Measurements from ENCODE around the gene GPR62. TPM values are rescaled to one million over a fixed set of nuclear protein-coding genes. Genes with fewer than 3 reads are reported as not detected.

GPR62 gene
- total RNA-seq, 1 experiment from 2014 or later, result not detected

GRCh38 chr3:51934991-51935885 is 19.9 kb upstream of the GPR62 start:
- H3K27ac ChIP-seq (ENCODE audit: low read length), result no peak overlapping the region
- ChIA-PET CTCF (interaction anchor here (0.6 to 0.7 kb wide), 2 partner anchors 460 to 664 kb away, joined by 3 to 6 read pairs; no protein-coding TSS in a partner anchor), POLR2A (ENCODE audit: unreplicated experiment) (no interaction called here)
- no peak overlapping the region for H3K9ac ChIP-seq (ENCODE audit: low read length)
- no peaks in the 10 kb centered on the region for H3F3A ChIP-seq (ENCODE audit: low read length, unreplicated experiment)
- ATAC-seq (no peak), DNase-seq (no peak)
- H3K4me2 ChIP-seq (ENCODE audit: low read length), result no peak overlapping the region
- H3K9me2 ChIP-seq (replicated peaks; ENCODE audit: low read length), result no peaks in the 10 kb centered on the region
- no TSS peak for BruUV-seq (replicated peaks)
- H3K36me3 ChIP-seq (ENCODE audit: low read depth, low read length), result peaks cover 63% of the 10 kb centered on the region
- intact Hi-C loops (cut with micrococcal nuclease), result no loop called here
- peaks cover 14% of the 10 kb centered on the region for H3K4me1 ChIP-seq (ENCODE audit: insufficient read depth, low read length)
- H4K20me1 ChIP-seq (ENCODE audit: low read length), result peaks cover 20% of the 10 kb centered on the region
- H2AFZ ChIP-seq (ENCODE audit: low read length), result no peak overlapping the region
- TF ChIP-seq, protein P1, sequence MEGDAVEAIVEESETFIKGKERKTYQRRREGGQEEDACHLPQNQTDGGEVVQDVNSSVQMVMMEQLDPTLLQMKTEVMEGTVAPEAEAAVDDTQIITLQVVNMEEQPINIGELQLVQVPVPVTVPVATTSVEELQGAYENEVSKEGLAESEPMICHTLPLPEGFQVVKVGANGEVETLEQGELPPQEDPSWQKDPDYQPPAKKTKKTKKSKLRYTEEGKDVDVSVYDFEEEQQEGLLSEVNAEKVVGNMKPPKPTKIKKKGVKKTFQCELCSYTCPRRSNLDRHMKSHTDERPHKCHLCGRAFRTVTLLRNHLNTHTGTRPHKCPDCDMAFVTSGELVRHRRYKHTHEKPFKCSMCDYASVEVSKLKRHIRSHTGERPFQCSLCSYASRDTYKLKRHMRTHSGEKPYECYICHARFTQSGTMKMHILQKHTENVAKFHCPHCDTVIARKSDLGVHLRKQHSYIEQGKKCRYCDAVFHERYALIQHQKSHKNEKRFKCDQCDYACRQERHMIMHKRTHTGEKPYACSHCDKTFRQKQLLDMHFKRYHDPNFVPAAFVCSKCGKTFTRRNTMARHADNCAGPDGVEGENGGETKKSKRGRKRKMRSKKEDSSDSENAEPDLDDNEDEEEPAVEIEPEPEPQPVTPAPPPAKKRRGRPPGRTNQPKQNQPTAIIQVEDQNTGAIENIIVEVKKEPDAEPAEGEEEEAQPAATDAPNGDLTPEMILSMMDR (conservative IDR thresholded peaks at IDR 0.05; ENCODE audit: low read depth, low read length), result no peak
- no peak for TF ChIP-seq EZH2phosphoT487 (IDR thresholded peaks at IDR 0.05; ENCODE audit: borderline replicate concordance, low read length)
- TF ChIP-seq EZH2 (IDR thresholded peaks at IDR 0.05; ENCODE audit: low read length, unreplicated experiment), result no peak
- H3K79me2 ChIP-seq (ENCODE audit: low read length), result peaks cover 25% of the 10 kb centered on the region
- H3K9me3 ChIP-seq (ENCODE audit: low read length), result no peaks in the 10 kb centered on the region
- no peaks in the 10 kb centered on the region for H3K27me3 ChIP-seq (ENCODE audit: low read length)
- H3K4me3 ChIP-seq (ENCODE audit: low read length), result no peak overlapping the region

- no peak overlapping the region for H3K4me2 ChIP-seq (ENCODE audit: low read length)
- ChIA-PET POLR2A (ENCODE audit: unreplicated experiment) (no interaction called here), CTCF (interaction anchor here (0.6 to 0.7 kb wide), 2 partner anchors 461 to 665 kb away, joined by 3 to 6 read pairs; no protein-coding TSS in a partner anchor)
- H3K4me3 ChIP-seq (ENCODE audit: low read length), result no peak overlapping the region
- peaks cover 60% of the 10 kb centered on the region for H3K36me3 ChIP-seq (ENCODE audit: low read depth, low read length)
- H2AFZ ChIP-seq (ENCODE audit: low read length), result no peak overlapping the region
- peaks cover 19% of the 10 kb centered on the region for H3K4me1 ChIP-seq (ENCODE audit: insufficient read depth, low read length)
- no peak for ATAC-seq
- intact Hi-C loops (cut with micrococcal nuclease), result no loop called here
- no TSS peak for BruUV-seq (replicated peaks)
- no peak overlapping the region for H3K27ac ChIP-seq (ENCODE audit: low read length)
- H3F3A ChIP-seq (ENCODE audit: low read length, unreplicated experiment), result no peaks in the 10 kb centered on the region
- H3K9me2 ChIP-seq (replicated peaks; ENCODE audit: low read length), result no peaks in the 10 kb centered on the region
- H3K9ac ChIP-seq (ENCODE audit: low read length), result no peak overlapping the region
- no peaks in the 10 kb centered on the region for H3K27me3 ChIP-seq (ENCODE audit: low read length)
- peaks cover 34% of the 10 kb centered on the region for H3K79me2 ChIP-seq (ENCODE audit: low read length)
- no peak for TF ChIP-seq EZH2 (IDR thresholded peaks at IDR 0.05; ENCODE audit: low read length, unreplicated experiment)
- no peak for TF ChIP-seq EZH2phosphoT487 (IDR thresholded peaks at IDR 0.05; ENCODE audit: borderline replicate concordance, low read length)
- TF ChIP-seq, protein P1 (conservative IDR thresholded peaks at IDR 0.05; ENCODE audit: low read depth, low read length), result no peak
- no peak for DNase-seq
- H3K9me3 ChIP-seq (ENCODE audit: low read length), result no peaks in the 10 kb centered on the region
- peaks cover 28% of the 10 kb centered on the region for H4K20me1 ChIP-seq (ENCODE audit: low read length)
Observed at GRCh38 chr3:51935886-51936755, 19.1 kb upstream of the GPR62 start.
